ENCODE measurements around the gene CYTH2. TPM values are rescaled to one million over a fixed set of nuclear protein-coding genes. Genes with fewer than 3 reads are reported as not detected.

The CYTH2 gene
- total RNA-seq, 1 experiment from 2014 or later: 54.6 TPM

GRCh38 chr19:48445606-48446481, 23.3 kb upstream of the CYTH2 start, which contains the start of gene GRWD1:
TSS of gene GRWD1 (plus strand) at chr19:48445983. CDS start at chr19:48446006, 23 bp downstream.
- Histone ChIP-seq H3K9me3 (replicated peaks) (no peaks in the 10 kb centered on the region), H3K27ac (peak within 1 kb of the TSS; percentile 87), H3K4me3 (peak within 1 kb of the TSS; percentile 84), H3K27me3 (replicated peaks) (peaks cover 16% of the 10 kb centered on the region), H3K36me3 (peaks cover 49% of the 10 kb centered on the region), H3K4me1 (replicated peaks) (peaks cover 29% of the 10 kb centered on the region)
- DNase-seq (ENCODE audit: low read depth in 1 of 2, low spot score in 2 of 2): peak; percentile 92 to 96

- H3K36me3 ChIP-seq: peaks cover 56% of the 10 kb centered on the region
- no peak for DNase-seq (ENCODE audit: low read depth in 1 of 2, low spot score in 2 of 2)
- H3K27ac ChIP-seq: peak overlapping the region; percentile 87; the same call in 1 of the 2 replicates
- no peaks in the 10 kb centered on the region for H3K9me3 ChIP-seq (replicated peaks)
- H3K4me1 ChIP-seq (replicated peaks): peaks cover 29% of the 10 kb centered on the region
- H3K27me3 ChIP-seq (replicated peaks): peaks cover 16% of the 10 kb centered on the region
- peak overlapping the region; percentile 84 for H3K4me3 ChIP-seq
Measured at GRCh38 chr19:48446579-48446978, 22.6 kb upstream of the CYTH2 start.

GRCh38 chr19:48448563-48448962, 20.6 kb upstream of the CYTH2 start:
- DNase-seq (ENCODE audit: low read depth in 1 of 2, low spot score in 2 of 2): no peak
- Histone ChIP-seq H3K4me3 (no peak overlapping the region), H3K27ac (no peak overlapping the region), H3K36me3 (peaks cover 74% of the 10 kb centered on the region), H3K27me3 (replicated peaks) (peaks cover 13% of the 10 kb centered on the region), H3K9me3 (replicated peaks) (no peaks in the 10 kb centered on the region), H3K4me1 (replicated peaks) (peaks cover 24% of the 10 kb centered on the region)

GRCh38 chr19:48450441-48450840, 18.7 kb upstream of the CYTH2 start:
- DNase-seq (ENCODE audit: low read depth in 1 of 2, low spot score in 2 of 2): no peak
- Histone ChIP-seq H3K27me3 (replicated peaks) (no peaks in the 10 kb centered on the region), H3K4me3 (no peak overlapping the region), H3K9me3 (replicated peaks) (no peaks in the 10 kb centered on the region), H3K27ac (no peak overlapping the region), H3K4me1 (replicated peaks) (peaks cover 7% of the 10 kb centered on the region), H3K36me3 (peaks cover 79% of the 10 kb centered on the region)

GRCh38 chr19:48450863-48451262, 18.3 kb upstream of the CYTH2 start:
- H3K9me3 ChIP-seq (replicated peaks): no peaks in the 10 kb centered on the region
- H3K4me3 ChIP-seq: no peak overlapping the region
- peaks cover 7% of the 10 kb centered on the region for H3K4me1 ChIP-seq (replicated peaks)
- H3K27ac ChIP-seq: no peak overlapping the region
- H3K27me3 ChIP-seq (replicated peaks): no peaks in the 10 kb centered on the region
- peaks cover 81% of the 10 kb centered on the region for H3K36me3 ChIP-seq
- no peak for DNase-seq (ENCODE audit: low read depth in 1 of 2, low spot score in 2 of 2)

GRCh38 chr19:48451624-48452023, 17.5 kb upstream of the CYTH2 start:
- peaks cover 80% of the 10 kb centered on the region for H3K36me3 ChIP-seq
- no peak overlapping the region for H3K27ac ChIP-seq
- H3K4me3 ChIP-seq: no peak overlapping the region
- H3K27me3 ChIP-seq (replicated peaks): no peaks in the 10 kb centered on the region
- peaks cover 4% of the 10 kb centered on the region for H3K4me1 ChIP-seq (replicated peaks)
- no peaks in the 10 kb centered on the region for H3K9me3 ChIP-seq (replicated peaks)
- no peak for DNase-seq (ENCODE audit: low read depth in 1 of 2, low spot score in 2 of 2)

- H3K4me3 ChIP-seq: no peak overlapping the region
- H3K9me3 ChIP-seq (replicated peaks): no peaks in the 10 kb centered on the region
- H3K27ac ChIP-seq: no peak overlapping the region
- 0 out of 2 replicates have a peak, but pooled peaks cover 2% of the 10 kb centered on the region for H3K4me1 ChIP-seq (replicated peaks)
- peaks cover 77% of the 10 kb centered on the region for H3K36me3 ChIP-seq
- no peaks in the 10 kb centered on the region for H3K27me3 ChIP-seq (replicated peaks)
- no peak for DNase-seq (ENCODE audit: low read depth in 1 of 2, low spot score in 2 of 2)
Measured at GRCh38 chr19:48452289-48453190, 16.6 kb upstream of the CYTH2 start.

GRCh38 chr19:48454150-48454730, 14.9 kb upstream of the CYTH2 start:
- Histone ChIP-seq H3K4me3 (no peak overlapping the region), H3K27me3 (replicated peaks) (no peaks in the 10 kb centered on the region), H3K27ac (no peak overlapping the region), H3K36me3 (peaks cover 61% of the 10 kb centered on the region), H3K4me1 (replicated peaks) (no peaks in the 10 kb centered on the region), H3K9me3 (replicated peaks) (no peaks in the 10 kb centered on the region)
- no peak for DNase-seq (ENCODE audit: low read depth in 1 of 2, low spot score in 2 of 2)

- DNase-seq (ENCODE audit: low read depth in 1 of 2, low spot score in 2 of 2): no peak
- Histone ChIP-seq H3K4me3 (no peak within 1 kb of the TSS), H3K27me3 (replicated peaks) (no peaks in the 10 kb centered on the region), H3K36me3 (peaks cover 52% of the 10 kb centered on the region), H3K27ac (no peak within 1 kb of the TSS), H3K4me1 (replicated peaks) (no peaks in the 10 kb centered on the region), H3K9me3 (replicated peaks) (no peaks in the 10 kb centered on the region)
Measured at GRCh38 chr19:48455171-48455907, 13.8 kb upstream of the CYTH2 start, which contains the start of gene KCNJ14. TSS of gene KCNJ14 (plus strand) at chr19:48455574. CDS start at chr19:48461725, 6,151 bp downstream.

- Histone ChIP-seq H3K4me3 (no peak overlapping the region), H3K4me1 (replicated peaks) (no peaks in the 10 kb centered on the region), H3K27ac (no peak overlapping the region), H3K9me3 (replicated peaks) (no peaks in the 10 kb centered on the region), H3K36me3 (peaks cover 45% of the 10 kb centered on the region), H3K27me3 (replicated peaks) (no peaks in the 10 kb centered on the region)
- DNase-seq (ENCODE audit: low read depth in 1 of 2, low spot score in 2 of 2): no peak
Measured at GRCh38 chr19:48455908-48456562, 13.1 kb upstream of the CYTH2 start.

- H3K36me3 ChIP-seq: peaks cover 40% of the 10 kb centered on the region
- no peaks in the 10 kb centered on the region for H3K9me3 ChIP-seq (replicated peaks)
- H3K27me3 ChIP-seq (replicated peaks): no peaks in the 10 kb centered on the region
- no peak overlapping the region for H3K27ac ChIP-seq
- H3K4me1 ChIP-seq (replicated peaks): no peaks in the 10 kb centered on the region
- DNase-seq (ENCODE audit: low read depth in 1 of 2, low spot score in 2 of 2): no peak
- H3K4me3 ChIP-seq: no peak overlapping the region
Measured at GRCh38 chr19:48456864-48457263, 12.3 kb upstream of the CYTH2 start.

- Histone ChIP-seq H3K27me3 (replicated peaks) (no peaks in the 10 kb centered on the region), H3K9me3 (replicated peaks) (no peaks in the 10 kb centered on the region), H3K4me1 (replicated peaks) (no peaks in the 10 kb centered on the region), H3K27ac (no peak overlapping the region), H3K36me3 (peaks cover 38% of the 10 kb centered on the region), H3K4me3 (no peak overlapping the region)
- no peak for DNase-seq (ENCODE audit: low read depth in 1 of 2, low spot score in 2 of 2)
Measured at GRCh38 chr19:48458016-48458415, 11.2 kb upstream of the CYTH2 start.

GRCh38 chr19:48461651-48461981, 7.6 kb upstream of the CYTH2 start:
- no peaks in the 10 kb centered on the region for H3K27me3 ChIP-seq (replicated peaks)
- H3K4me3 ChIP-seq: no peak overlapping the region
- H3K27ac ChIP-seq: no peak overlapping the region
- no peaks in the 10 kb centered on the region for H3K9me3 ChIP-seq (replicated peaks)
- no peak for DNase-seq (ENCODE audit: low read depth in 1 of 2, low spot score in 2 of 2)
- peaks cover 16% of the 10 kb centered on the region for H3K36me3 ChIP-seq
- H3K4me1 ChIP-seq (replicated peaks): no peaks in the 10 kb centered on the region

All from SJSA1 (cell line).